GM19193 (cell line): ENCODE results near the gene WSCD2.

ENCODE experiments used
- POLR2A ChIP-seq: IDR thresholded peaks from 4 replicates; pipeline ENCODE4 v1.6.1; 2011; ENCODE audit not compliant: insufficient read depth, insufficient read length; ENCODE audit errors: extremely low read depth

WSCD2 gene

DNA sequence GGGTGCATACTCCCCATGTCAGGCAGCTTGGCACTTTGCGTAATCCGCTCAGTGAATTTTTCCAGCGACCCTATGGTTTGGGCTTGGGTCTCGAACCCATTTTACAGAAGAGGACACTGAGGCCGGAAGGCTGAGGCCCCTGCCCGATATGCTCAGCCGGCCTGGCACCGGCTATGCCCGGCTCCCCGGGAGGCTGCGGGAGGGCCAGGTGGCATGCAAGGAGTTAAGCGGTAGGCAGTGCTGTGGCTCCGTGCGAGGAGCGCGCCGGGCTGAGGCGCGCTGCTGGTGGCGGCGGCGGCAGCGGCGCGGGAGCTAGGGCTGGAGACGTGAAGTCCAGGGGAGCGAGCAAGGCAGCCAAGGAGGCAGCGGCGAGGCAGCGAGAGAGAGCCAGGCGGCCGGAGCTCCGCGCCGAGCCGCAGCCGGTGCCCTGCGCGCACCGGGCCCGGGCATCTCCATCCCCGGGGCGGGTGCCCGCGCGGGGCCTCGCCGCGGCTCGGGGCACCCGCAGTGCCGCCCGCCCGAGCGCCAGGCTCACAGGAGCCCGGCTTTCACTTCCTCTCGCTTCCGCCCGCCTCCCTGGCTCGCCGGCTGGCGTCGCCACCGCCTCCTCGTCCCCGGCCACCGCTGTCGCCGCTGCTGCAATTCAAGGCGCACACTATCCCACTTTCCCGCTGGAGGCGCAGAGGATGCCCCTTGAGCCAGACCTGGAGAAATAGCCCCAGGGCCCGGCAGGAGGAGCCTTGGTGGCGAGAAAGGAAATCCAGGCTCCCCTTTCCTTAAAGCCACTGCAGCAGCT lies at the start of gene WSCD2:
WSCD2 (plus strand) TSS at position 272 of the 796 bp plus-strand sequence. CDS start 66,545 bp downstream, outside the sequence.
- no peak for TF ChIP-seq POLR2A

DNA sequence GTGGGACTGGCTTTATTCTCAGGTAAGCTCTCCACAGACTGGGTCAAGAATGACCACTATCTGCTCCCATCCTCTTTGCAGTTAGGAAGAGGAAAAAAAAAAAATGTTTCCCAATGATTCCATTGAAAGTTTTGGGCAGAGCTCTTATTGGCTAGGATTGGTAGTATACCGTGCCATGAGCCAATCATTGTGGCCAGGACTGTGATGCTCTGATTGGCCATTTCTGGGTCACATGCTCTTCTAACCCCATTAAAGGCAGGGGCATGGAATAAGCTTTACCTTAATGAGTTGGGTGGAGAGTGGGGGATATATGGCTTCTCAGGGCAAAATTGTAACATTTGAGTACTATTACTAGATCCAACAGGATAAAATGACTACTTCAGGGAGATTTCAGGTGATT lies 49.4 kb upstream of the WSCD2 start:
- TF ChIP-seq POLR2A, result no peak

DNA sequence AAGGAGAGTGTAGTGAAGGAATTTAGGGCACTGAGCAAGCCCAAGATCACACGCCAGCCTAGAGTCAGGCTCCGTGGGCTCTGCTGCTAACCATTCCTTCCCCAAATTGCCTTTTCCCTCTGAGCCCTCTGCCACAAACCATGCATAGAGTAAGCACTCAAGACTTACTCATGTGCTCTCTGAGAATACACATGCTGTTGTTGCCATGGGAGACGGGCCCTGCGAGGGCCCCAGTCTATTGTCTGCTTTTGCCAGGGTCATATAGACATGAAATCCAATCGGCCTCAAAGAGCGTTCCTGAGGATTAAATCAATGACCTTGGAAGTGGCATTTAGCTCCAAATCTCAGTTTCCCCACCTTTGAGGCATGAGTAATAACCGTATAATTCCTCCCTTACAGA lies 48.7 kb upstream of the WSCD2 start:
- TF ChIP-seq POLR2A, result no peak

DNA sequence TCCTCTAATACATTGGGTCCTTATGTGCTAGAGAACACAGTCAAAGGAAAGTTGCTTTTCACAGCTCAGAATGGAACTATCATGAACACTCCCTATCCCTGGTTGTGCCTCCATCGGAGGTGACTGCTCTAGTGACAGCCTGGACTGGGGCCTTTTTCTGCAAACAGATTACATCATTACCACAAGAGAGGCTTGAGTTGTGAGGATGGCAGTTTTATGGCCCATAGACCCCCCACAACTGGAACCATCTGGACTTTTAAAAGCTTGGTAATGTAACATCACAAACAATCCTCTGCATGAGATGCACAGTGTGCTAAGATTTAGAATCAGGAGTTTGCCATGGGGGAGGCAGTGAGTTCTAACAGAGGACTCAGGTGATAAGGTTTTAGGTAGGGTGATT lies 46.6 kb upstream of the WSCD2 start:
- no peak for TF ChIP-seq POLR2A

DNA sequence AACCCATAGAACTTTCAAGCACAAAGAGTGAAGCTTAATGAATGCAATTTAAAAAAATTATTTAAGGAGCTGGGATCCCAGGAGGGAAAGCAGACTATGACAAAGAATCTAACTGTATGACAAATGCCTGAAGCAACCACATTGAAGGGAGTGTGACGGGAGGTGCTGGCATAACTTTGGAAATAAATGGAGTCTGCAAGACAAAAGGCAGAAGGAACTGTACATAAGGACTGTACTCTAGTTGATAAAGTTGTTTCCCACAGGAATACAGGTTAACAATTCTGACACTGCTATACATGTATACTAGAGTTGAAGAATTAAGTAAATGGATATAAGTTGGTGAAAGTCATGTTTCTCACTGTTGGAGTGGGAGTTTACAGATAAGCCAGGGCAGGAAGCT lies 41.2 kb upstream of the WSCD2 start:
- no peak for TF ChIP-seq POLR2A

DNA sequence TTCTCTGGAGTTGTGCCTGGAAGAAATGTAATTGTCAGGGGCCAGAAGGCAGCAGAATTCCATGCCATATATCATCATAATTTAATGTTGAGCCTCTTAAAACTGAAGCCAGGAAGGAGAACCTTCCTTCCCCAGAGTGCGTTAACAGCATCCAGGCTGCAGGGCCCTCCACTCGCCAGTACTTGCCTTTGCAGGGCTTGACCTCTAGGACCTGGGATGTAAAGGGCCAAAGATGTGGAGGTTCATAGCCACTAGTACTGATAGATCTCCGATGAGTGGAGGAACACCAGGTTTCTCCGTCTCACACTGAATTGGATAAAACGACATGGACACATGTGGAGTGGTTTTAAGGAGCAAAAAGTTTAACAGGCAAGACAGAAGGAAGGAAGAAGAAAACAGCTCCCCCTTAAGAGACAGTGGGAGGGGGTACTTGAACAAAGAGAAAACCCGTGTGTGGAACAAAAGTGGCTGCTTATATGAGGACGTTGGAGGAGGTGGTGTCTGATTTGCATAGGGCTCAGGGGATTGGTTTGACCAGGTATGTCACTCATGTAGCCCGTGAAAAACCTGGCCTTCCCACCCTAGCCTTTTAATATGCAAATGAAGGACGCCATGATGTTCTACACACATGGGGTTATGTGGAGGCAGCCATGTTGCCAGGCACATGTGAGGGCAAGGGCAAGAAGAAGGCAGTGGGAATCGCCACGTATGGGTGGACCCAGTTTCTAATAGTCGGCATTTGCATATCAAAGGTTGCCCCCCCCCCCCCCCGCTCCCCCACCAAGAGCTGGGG lies 38.8 kb upstream of the WSCD2 start:
- TF ChIP-seq POLR2A, result no peak

DNA sequence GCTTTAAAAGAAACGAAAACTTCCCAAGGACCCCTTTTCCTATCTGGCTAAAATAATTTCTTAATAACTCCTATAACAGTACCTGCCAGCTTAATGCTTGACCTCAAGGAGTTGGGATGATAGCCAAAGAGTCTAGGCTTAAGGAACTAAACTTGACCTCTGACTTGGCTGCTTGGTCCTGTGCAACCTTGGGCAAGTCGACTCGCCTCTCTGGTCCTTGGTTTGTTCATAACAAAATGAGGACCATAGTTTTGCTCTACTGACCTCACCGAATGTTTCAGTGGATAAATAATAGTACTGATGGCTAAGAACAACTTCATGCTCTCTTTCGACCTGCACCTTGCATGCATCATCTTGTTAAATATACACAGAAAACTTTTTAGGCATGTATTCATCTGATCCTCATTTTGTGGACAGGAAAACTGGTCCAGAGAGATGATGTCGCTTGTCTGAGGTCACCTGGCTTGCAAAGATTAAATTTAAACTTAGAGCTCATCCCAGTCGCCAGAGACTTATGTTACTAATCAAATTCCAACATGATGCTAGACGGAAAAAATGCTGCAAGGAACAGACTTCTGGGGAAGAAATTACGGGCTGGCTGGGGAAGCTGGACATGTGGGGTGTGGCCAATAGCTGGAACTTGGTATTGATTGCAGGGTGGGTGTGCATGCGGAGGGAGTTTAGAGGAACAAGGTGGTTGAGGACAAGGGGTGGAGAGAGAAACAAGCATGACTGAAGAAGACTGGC lies 38.0 kb upstream of the WSCD2 start:
- no peak for TF ChIP-seq POLR2A

DNA sequence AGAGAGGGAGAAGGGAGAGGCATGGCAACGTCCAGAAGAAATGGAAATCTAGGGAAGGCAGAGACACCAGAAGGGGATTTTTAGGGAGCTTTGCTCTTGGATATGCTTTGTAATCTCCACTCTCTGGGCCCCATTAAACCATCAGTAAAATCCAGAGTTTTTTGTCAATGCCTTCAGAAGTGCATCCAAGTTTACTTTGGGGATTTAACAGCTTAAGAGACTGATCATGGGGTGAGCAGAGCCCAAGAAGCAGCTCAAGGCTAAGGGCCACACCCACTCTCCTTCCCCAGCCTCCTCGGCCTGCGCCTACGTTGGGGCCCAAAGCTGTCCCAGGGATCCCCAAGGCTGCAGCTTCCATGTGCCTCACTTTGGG lies 37.4 kb upstream of the WSCD2 start:
- no peak for TF ChIP-seq POLR2A

DNA sequence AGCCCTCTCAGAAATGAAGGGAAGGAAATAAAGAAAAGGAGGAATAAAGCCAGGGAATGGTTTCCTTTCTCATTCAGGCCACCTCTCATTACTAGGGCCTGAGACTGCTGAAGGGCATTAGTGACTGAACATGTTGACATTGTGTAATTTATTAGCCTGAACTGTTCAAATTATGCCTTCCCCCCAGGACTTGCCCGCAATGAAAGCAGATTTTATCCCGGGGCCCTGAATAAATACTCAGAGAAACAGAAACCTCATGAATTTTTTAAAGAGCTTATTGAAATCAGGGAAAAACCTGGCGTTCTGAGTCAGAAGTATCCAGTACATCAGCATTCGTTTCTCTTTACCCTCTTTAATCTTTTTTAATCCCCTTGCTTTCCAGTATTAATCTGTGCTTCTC lies 35.9 kb upstream of the WSCD2 start:
- TF ChIP-seq POLR2A, result no peak

DNA sequence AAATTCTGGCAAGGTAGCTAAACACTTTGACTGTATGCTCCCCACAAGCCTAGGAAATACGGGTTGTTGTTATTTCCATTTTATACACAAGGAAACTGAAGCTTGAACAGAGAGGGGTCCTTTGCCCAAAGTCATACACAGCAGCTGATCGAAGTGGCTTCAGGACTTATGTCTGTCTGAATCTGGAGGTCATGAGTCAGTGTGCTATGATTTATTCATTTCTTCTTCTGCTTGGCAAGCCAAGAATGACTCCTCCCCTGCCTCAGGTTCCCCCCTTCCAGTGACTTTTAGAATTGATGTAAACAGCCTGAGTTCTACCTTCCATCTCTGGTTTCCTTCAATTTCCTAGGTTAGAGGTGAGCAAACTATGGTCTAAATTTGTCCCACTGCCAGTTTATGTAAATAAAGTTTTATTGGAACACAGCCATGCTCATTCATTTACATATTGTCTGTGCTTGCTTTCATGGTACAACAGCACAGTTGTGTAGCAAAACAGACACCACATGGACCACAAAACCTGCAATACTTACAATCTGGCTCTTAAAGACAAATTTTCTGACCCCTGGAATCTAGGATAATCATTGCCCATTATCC lies 34.9 kb upstream of the WSCD2 start:
- no peak for TF ChIP-seq POLR2A

DNA sequence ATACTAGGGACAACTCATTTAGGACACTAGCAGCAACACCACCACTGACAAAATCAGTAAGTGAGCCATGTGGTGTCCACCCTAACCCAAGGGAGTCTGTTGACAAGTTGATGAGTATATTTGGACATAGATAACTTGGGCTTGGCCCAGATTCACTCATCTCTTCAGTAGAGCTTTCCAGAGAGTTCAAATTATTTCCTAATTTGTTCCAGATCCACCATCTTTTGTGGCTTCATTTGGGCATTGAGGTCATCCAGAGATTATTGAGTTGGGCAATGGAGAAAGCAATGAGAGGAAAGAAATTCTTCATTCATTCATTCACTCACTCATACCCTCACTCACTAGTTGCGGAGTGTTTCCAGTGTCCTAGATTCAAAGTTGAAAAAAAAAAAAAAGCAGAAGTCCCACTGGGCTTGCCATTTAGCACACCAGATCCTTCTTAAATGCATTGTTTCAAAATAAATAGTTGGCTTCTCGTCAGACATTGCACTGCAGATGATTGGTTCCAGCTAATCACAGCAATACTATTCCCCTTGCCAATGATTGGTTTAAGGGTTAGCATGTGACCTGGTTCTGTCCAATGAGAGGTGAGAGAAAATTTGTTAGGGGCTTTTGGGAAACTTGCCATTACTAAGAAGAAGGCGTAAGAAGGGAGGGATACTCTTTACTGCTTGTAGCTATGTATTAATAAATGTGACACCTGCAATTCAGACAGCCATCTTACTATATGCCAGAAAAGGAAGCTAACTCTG lies 31.8 kb upstream of the WSCD2 start:
- TF ChIP-seq POLR2A, result no peak

DNA sequence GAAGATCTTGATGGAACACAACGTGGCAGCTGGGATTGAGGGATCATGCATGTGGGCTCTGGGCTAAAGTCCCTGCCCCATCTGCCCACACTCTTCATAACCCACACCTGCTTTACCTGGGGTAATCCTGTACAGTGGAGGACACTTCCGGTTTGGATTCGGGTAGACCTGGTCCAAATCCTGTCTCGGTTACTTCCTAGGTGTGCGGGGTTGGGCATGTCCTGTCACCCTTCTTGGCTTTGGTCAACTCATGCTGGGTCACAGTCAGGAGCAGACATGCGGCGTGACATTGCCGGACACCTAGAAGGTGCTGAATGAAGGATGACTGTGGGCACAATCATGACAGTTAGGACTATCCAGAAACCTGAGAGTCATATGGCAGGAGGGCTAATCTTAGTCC lies 30.7 kb upstream of the WSCD2 start:
- TF ChIP-seq POLR2A, result no peak

DNA sequence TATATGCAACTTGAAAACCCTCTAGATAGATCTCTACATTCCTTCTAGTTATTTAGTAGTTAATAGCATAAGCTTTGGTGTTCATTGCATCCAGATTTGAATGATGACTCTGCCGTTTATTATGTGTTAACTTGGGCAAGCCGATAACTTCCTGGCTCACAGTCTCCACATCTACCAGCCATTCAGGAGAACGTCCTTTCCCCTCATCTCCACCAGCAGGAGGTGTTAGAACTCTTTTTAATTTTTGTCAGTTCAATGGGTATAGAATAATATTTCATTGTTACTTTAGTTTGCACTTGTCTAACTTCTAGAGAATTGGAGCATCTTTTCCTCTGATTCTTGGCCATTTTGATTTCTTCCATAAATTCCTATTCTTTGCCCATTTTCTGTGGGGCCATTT lies 30.0 kb upstream of the WSCD2 start:
- TF ChIP-seq POLR2A, result no peak

DNA sequence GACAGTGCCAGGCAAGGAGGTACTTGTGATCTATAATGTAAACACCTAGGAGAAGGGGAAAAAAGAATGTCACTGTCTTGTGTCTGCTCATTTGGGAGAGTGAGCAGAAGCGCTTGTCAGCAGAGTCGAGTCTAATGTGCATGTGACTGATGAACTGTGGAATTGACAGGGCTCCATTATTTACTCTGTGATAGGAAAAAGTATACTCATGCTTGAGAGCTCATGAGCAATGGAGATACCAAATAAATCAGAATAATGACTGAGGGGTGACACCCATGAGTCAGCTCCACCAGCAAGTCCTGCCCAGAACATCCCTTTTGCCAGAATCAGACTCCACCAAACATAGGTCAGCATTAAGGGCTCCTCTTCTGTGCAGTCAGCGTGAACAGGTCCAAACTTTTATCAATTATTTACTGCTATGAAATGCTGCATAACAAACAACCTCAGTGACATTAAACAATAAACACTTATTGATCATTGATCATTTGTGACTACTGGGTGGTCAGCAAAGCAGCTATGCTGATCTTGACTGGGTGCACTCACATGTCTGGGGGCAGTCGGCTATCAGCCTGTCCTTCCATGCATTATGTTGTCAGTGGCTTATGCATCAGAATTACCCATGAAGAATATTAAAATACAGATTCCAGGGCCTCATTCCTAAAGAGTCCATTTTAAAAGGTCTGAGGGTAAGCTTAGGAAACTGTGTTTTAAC lies 29.2 kb upstream of the WSCD2 start:
- TF ChIP-seq POLR2A, result no peak
